H1 (cell line): Measurements from ENCODE around the gene ADGRB3. TPM values are rescaled to one million over a fixed set of nuclear protein-coding genes. Genes with fewer than 3 reads are reported as not detected.
A peak's percentile ranks its signal among the peaks of the same experiment; 100 is the strongest.

Source experiments
- ASH2L ChIP-seq: fragments of 200-600, 300-600 bp; sonication (generic); IDR thresholded peaks from one replicate; pipeline ENCODE4 v1.7.1; 2017; ENCODE audit warnings: low read length
- ATF3 ChIP-seq: IDR thresholded peaks from 2 replicates; pipeline ENCODE4 v1.6.1; 2011; ENCODE audit warnings: low read depth, mild to moderate bottlenecking, low read length; ENCODE audit not compliant: insufficient read depth
- BRCA1 ChIP-seq: IDR thresholded peaks from 2 replicates; pipeline ENCODE4 v1.6.1; 2012; ENCODE audit warnings: low read depth, low read length, improper control_type of control experiment
- EZH2 ChIP-seq: fragments of 200-600 bp; sonication (generic); IDR thresholded peaks from 2 replicates; pipeline ENCODE4 v1.7.1; 2012; ENCODE audit warnings: low read depth, mild to moderate bottlenecking, moderate library complexity, low read length, inconsistent platforms; ENCODE audit not compliant: severe bottlenecking
- NANOG ChIP-seq: IDR thresholded peaks from 2 replicates; pipeline ENCODE4 v1.6.1; 2011; ENCODE audit warnings: low read length, low read depth, mild to moderate bottlenecking, inconsistent platforms; ENCODE audit not compliant: insufficient read depth, poor library complexity, severe bottlenecking
- POLR2A ChIP-seq, 2 experiments: IDR thresholded peaks; 1 replicate in 1 of 2; 2 replicates in 1 of 2; pipeline ENCODE4 v1.6.1; 2011; ENCODE audit warnings: low read depth in 2 of 2, low read length in 2 of 2, mild to moderate bottlenecking in 2 of 2; ENCODE audit errors: control extremely low read depth in 1 of 2
- POLR2AphosphoS5 ChIP-seq: IDR thresholded peaks from 2 replicates; pipeline ENCODE4 v1.6.1; 2011; ENCODE audit warnings: low read depth, low read length
- RFX5 ChIP-seq: IDR thresholded peaks from 2 replicates; pipeline ENCODE4 v1.6.1; 2011; ENCODE audit warnings: low read depth, low read length, improper control_type of control experiment, borderline replicate concordance
- RNF2 ChIP-seq: fragments of 200-900, 300-1000 bp; sonication (generic); IDR thresholded peaks from 2 replicates; pipeline ENCODE4 v1.7.1; 2016; ENCODE audit warnings: borderline replicate concordance, low read depth, mild to moderate bottlenecking, antibody characterized with exemption, low read length; ENCODE audit not compliant: poor library complexity, severe bottlenecking; ENCODE audit errors: missing control alignments
- SP2 ChIP-seq: IDR thresholded peaks from 2 replicates; pipeline ENCODE4 v1.6.1; 2012; ENCODE audit warnings: mild to moderate bottlenecking, low read length, inconsistent platforms
- SUZ12 ChIP-seq: fragments of 200-600 bp; sonication (generic); IDR thresholded peaks from 2 replicates; pipeline ENCODE4 v1.6.1; 2012; ENCODE audit warnings: mild to moderate bottlenecking, inconsistent platforms, low read length, moderate library complexity, mixed read lengths
- TCF12 ChIP-seq: IDR thresholded peaks from 2 replicates; pipeline ENCODE4 v1.6.1; 2011; ENCODE audit warnings: low read depth, mild to moderate bottlenecking, low read length
- polyA plus RNA-seq, 7 experiments: library from polyadenylated mRNA; depleted of rRNA in 3 of 7; stranded (reverse) in 5 of 7; unstranded in 2 of 7; fragments of >200 nt in 5 of 7; fragments of 200-250 nt in 2 of 7; gene quantifications; 1 replicate in 5 of 7; 2 replicates in 1 of 7; 4 replicates in 1 of 7; pipeline versions ENCODE4 v1.2.1 to v1.2.3, GENCODE V29; 2011 to 2013; ENCODE audit warnings: missing spikeins in 2 of 7, mixed read lengths in 2 of 7
- total RNA-seq: library from RNA; stranded (reverse); fragmentation: NEBNext Ultra II Directional; extraction: Animal tissue kit (Norgen Biotek cat#: 25700); gene quantifications from 2 replicates; pipeline ENCODE4 v1.2.1, GENCODE V29; 2021

The ADGRB3 gene
- total and polyA plus RNA-seq, 2 of the 8 experiments (the other 6 are each of a cell fraction or from before 2014, with no cell fraction given): 0.35 to 1.2 TPM

GRCh38 chr6:68635706-68636513, 828 bp downstream of the ADGRB3 start (continued):
- no peak for TF ChIP-seq NANOG
- TF ChIP-seq ASH2L: peak; percentile 77
- TF ChIP-seq POLR2AphosphoS5: no peak
- no peak for TF ChIP-seq ATF3
- no peak for TF ChIP-seq BRCA1
- TF ChIP-seq RNF2: peak; percentile 57
- TF ChIP-seq TCF12: no peak
- TF ChIP-seq POLR2A (IDR thresholded peaks at IDR 0.05; ENCODE audit: control extremely low read depth in 1 of 2, low read depth in 2 of 2, low read length in 2 of 2): no peak
- TF ChIP-seq RFX5: peak; percentile 82; the same call in 1 of the 2 replicates
- TF ChIP-seq SP2: no peak
- peak; percentile 35 for TF ChIP-seq EZH2
- TF ChIP-seq SUZ12: peak; percentile 53
